Measurements from ENCODE around the gene ZBTB40. TPM values are rescaled to one million over a fixed set of nuclear protein-coding genes. Genes with fewer than 3 reads are reported as not detected.
A peak's percentile ranks its signal among the peaks of the same experiment; 100 is the strongest.

ZBTB40 gene
- total RNA-seq, 1 experiment from 2014 or later = 11.9 TPM

DNA sequence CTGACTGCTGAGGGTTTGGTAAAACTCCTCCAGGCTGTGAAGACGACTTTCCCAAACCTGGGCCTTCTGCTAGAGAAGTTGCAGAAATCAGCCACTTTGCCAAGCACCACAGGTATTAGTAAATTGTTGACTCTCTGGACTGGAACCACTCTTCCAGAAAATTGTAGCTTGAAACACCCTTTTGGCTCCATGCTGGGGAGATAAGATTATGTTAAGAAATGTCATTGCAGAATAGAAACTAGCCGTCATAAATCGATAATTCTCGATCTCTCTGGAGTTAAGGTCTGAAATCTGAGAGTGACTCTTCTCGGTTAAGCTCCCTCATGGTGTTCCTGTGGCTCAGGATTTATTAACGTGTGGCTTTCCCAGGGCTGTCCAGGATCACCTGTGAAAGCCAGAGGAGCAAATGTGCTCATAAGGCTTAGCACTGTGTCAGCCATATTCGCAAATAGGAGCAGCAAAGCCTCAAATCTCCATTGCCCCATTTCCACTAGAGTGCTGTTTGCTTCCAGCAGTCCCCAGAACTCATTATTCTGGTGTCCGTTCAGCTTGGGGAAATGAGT, 54.6 kb downstream of the ZBTB40 start:
- DNase-seq (ENCODE audit: low spot score) = no peak

DNA sequence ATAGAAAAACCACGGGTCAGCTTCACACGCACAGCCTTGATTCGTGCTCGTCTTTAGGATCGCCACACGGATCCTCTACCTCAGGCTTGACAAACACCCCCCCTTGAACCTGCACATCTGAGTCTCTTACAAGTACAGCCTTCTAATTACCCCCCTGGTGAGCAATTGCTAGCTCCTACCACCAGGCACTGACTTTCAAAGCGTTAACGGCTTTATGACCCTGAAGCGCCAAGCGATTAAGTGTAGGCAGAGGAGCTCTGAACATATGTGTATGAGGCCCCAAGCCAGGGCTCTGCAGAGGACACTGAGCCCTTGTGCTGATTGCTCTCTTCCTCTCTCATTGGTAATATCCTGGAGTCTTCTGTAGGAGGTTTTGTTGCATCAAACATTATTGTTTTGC, 55.9 kb downstream of the ZBTB40 start:
- no peak for DNase-seq (ENCODE audit: low spot score)

DNA sequence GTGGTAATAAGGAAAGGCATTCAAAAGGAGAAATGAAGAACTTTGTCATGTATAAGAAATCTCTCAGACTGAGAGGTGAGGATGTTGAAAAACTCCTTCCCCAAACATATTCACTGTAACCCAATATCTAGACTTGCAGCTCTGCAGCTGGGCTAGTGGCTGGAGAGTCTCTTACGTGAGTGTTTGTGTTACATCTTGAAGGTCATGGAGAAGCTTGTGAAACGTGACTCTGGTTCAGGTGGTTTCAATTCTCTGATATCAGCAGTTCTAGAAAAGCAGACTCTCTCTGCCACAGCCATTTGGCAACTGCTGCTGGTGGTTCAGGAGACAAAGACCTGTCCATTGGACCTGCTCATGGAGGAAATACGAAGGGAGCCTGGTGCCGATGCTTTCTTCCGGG, 56.7 kb downstream of the ZBTB40 start:
- DNase-seq (ENCODE audit: low spot score) = no peak

DNA sequence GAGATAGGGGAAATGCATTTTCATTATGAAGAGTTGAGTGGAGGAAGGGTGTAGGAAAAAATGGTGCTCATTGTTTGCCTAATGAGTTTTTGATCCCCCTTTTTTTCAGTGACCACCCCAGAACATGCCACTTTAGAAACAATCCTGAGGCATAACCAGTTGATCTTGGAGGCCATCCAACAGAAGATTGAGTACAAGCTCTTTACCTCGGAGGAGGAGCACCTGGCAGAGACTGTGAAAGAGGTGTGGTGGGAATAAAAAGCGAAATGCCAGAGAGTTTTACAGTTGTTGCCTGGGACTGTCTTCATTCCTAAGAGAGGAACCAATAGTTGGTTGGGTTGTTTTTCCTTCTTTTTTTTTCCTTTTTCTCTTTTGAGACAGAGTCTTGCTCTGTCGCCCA, 57.3 kb downstream of the ZBTB40 start:
- no peak for DNase-seq (ENCODE audit: low spot score)

DNA sequence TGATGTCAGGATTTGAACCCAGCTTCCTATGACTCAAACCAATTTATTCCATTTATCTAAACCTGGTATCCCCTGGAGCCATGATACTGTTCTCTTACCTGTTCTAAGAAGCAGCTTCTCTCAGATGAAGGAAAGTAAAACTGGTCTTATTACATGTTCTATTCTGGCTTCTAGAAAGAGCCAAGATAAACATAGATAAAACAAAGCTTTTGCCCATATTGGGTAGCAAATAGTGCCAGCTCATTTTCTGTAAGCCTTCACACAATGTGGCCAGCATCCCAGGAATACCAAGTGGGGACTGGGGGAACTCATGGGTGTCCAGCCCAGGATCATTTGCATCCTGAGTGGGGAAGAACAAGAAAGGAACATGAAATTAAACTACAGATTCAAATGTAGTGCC, 58.2 kb downstream of the ZBTB40 start:
- DNase-seq (ENCODE audit: low spot score) = no peak

DNA sequence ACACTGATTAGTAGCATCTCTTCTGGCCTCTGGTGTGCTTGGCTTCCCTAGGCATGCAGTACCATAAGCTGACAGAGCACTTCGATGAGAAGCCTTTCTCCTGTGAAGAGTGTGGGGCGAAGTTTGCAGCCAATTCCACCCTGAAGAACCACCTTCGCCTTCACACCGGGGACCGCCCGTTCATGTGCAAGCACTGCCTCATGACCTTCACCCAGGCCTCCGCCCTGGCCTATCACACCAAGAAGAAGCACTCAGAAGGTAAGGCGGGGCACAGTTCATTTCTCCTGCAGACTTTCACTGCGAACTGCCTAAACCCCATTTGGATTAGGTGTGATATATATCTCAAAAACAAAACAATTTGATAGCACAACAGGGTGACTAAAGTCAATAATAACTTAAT, 61.2 kb downstream of the ZBTB40 start:
- no peak for DNase-seq (ENCODE audit: low spot score)

DNA sequence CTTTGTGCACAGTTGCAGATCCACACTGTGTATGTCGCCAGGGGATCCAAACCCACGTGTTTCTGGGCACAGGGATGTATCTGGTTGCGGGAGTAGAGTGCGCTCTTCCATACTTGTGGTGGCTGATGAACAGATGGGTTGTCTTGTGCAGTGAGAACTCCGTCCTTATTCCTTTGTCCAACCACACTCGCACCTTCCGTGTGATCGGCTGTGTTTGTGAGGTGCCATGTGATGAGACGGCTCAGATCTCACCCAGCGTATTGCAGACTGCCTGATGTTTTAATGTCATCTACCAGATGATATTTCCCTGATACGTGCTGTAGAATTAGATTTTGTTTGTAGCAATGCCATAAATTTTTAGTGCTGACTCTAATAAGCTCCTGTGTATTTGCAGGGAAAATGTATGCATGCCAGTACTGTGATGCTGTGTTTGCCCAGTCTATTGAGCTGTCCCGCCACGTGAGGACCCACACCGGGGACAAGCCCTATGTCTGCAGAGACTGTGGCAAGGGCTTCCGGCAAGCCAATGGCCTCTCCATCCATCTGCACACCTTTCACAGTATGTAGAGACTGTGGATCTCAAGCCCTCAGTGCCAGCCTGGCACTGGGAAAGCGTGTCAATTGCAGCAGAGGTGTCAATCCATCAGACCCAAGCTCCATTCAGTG, 65.4 kb downstream of the ZBTB40 start:
- no peak for DNase-seq (ENCODE audit: low spot score)

DNA sequence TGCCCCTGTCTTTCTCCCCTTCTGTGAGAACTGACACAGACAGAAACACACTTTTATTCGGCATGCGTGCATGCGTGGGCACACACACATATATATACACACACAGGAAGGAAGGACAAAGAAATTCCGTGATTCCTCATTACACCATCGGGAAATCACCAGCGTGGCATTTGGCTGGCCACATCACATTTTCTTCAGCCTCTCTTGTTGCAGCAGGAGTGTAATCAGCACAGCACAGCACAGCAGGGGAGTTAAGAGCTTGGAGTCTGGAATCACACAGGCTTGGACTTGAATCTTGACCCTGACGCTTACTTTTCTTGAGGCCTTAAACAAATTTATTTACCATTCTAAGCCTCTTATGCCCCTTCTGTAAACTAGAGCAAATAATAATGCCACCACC, 66.3 kb downstream of the ZBTB40 start:
- DNase-seq (ENCODE audit: low spot score) = no peak

DNA sequence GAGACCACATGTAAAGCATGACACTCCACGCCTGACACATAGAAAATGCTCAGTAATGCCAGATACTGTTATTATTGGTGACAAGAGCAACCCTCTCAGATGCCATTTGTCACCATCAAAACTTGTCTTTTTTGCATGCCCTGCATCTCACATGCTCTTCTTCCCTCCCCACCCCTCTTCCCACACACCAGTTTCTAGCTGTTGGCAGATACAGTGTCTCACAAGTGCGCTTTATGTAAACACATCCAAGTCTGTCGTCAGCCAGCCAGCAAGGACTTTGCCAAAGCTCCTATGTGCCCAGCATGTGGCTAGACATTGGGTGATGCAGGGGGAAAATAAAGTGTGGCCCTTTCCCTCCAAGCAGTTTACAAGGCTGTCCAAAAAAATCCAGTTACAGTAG, 66.7 kb downstream of the ZBTB40 start:
- DNase-seq (ENCODE audit: low spot score) = no peak

DNA sequence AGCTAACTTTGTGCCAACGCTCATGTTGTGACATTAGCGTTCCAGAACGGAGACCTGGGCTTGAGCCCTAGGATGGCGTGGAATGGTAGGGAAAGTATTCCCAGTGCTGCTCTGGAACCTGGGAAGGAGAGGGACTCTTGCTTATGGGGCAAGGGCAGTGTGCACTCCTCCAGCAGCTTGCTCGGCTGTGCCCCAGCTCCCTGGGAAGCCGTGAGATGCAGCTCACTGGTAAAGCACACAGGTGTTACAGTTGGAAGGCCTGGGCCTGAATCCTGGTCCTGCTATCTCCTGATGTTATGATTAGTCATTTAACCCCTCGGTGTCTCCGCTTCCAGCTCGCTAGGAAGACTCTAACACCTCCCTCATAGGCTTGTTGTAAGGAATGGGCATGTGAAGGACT, 69.2 kb downstream of the ZBTB40 start:
- no peak for DNase-seq (ENCODE audit: low spot score)

DNA sequence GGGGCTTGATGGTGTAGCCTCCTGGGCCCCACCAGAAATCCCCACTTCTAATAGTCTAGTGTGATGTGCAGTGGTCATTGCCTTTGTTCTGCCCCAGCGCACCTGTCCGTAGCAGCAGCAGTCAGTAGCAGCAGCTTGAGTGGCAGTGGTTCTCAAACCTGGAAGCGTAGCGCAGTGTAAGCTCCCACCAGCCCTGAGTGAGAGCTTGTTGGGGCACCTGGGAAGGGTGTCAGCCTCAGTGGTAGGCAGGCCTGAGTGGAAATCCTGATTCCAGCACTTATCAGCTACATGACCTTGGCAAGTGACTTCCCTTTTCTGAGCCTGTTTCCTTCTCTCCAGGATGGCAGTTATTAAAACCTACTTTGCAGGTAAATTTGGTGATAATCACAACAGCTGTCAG, 70.0 kb downstream of the ZBTB40 start:
- no peak for DNase-seq (ENCODE audit: low spot score)

DNA sequence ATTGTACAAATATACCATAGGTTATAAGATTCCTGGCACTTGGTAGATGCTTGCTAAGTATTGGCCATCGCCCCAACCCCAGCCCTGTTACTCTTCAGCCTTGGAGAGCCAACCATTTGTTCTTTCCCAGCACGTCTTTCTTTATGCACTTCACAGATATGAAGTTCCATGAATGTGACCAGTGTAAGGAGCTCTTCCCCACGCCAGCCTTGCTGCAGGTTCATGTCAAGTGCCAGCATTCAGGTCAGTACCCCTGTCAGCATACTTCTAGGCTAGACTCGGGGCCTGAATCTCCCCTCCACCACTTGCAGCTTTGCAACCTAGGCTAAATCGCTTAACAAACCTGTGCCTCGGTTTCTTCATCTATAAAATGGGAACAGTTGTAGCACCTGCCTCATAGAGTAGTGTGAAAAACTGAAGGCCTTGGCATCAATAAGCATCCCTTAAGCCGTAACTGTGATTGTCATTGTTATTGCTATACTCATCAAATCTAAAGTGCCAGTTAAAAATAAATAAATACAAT, 70.6 kb downstream of the ZBTB40 start:
- no peak for DNase-seq (ENCODE audit: low spot score)

DNA sequence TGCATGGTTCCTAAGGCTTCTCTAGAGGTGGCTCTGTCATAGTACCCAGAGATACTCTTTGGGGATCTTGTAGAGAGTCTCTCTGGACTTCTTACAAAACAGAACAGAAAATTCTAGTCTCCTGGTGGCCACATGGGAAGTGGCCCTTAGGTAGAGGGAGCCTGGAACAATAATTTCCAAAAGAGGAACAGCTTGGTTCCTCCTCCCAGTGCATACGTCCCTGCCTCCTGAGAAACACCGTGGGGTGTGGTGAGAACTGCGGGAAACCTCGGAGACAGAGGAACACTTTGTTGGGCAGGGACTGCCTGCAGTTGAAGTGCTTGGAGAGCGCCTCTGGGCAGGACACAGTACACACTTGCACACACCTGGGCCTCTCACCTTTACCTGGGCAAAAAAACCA, 72.8 kb downstream of the ZBTB40 start:
- no peak for DNase-seq (ENCODE audit: low spot score)

DNA sequence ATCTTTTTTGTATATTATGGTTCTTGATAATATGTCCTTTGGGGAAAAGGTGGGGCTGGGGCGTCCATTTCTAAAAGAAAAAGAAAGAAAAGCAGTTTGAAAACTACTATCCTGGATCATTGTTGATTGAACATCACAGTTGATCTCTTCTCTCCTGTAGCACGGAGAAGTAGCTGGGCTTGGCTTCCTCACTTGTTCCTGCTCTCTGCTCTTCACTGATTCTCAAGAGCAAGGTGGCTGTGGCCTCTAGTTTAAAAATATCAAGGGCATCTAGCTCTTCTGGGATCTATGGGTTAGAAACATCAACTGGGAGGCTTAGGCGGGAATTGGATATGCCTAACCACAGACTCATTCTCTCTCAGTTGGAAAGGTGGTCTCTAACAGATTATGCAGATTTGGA, 73.6 kb downstream of the ZBTB40 start:
- DNase-seq (ENCODE audit: low spot score) = no peak

DNA sequence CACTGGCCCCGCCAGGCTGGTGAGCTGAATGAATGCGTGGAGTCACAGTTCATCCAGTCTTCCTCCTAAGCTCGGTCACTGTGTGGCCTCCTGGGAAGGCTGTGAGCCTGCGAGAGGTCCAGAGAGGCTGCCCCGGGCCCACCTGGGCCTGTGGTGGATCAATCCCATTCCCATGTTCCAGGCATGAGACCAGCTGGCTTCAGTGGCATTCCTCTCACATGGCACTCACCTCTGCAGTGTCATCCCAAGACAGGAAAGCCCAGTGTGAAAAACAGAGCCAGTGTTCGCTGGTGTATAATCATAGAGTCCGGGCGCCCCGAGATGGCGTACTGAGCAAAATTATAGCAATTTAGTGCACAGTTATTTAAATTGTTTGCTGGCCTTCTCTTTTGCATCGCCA, 74.0 kb downstream of the ZBTB40 start:
- no peak for DNase-seq (ENCODE audit: low spot score)

DNA sequence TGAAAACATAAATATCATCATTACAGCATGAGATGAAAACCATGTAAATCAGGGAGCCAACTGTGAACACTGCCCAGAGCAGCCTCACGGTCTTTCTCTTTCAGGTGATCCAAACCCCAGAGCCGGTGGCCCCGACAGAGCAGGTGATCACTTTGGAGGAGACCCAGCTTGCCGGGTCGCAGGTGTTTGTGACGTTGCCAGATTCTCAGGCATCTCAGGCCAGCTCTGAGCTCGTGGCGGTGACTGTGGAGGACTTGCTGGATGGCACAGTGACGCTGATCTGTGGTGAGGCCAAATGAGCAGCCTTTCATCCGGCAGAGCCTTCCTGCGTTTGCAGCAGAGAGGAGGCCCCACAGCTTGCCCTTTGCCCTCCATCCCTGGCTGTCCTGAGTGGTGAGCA, 74.4 kb downstream of the ZBTB40 start:
- DNase-seq (ENCODE audit: low spot score) = no peak

DNA sequence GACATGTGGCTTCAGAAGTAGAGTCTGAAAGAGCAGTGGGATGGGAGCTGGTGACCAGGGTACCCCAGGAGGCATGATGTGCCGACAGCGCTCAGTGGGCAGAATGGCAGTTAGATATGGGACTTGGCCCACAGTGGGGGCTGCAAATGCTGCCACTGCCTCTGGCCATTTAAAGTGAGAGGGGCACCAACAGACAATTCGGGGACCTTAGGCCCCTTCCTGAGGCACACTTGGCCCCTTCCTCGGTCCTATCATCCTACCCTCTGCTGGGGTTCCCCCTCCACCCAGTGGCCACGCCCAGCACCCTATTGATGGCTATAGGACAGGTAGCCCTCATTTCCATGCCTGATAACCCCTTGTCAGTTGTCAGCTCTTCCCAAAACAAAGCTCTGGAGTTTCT, 75.0 kb downstream of the ZBTB40 start:
- DNase-seq (ENCODE audit: low spot score) = no peak

DNA sequence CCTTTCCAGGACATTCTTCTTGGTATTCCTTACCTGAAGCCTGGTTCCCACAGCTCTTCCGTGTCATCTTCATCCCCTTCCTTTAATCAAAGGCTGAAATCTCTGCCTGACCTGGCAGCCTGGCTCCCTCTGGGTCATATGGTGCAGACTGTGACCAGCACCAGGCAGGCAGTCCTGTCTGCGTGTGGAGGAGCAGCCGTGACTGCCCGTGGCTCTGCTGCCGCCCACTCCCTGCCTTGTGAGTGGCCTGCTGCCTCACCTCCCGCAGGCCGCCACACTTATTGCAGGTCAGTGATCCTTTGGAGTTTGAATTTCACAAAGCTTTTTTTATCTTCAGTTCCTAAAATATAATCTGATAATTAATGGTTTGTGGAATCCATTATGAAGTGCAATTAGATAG, 75.5 kb downstream of the ZBTB40 start:
- no peak for DNase-seq (ENCODE audit: low spot score)

DNA sequence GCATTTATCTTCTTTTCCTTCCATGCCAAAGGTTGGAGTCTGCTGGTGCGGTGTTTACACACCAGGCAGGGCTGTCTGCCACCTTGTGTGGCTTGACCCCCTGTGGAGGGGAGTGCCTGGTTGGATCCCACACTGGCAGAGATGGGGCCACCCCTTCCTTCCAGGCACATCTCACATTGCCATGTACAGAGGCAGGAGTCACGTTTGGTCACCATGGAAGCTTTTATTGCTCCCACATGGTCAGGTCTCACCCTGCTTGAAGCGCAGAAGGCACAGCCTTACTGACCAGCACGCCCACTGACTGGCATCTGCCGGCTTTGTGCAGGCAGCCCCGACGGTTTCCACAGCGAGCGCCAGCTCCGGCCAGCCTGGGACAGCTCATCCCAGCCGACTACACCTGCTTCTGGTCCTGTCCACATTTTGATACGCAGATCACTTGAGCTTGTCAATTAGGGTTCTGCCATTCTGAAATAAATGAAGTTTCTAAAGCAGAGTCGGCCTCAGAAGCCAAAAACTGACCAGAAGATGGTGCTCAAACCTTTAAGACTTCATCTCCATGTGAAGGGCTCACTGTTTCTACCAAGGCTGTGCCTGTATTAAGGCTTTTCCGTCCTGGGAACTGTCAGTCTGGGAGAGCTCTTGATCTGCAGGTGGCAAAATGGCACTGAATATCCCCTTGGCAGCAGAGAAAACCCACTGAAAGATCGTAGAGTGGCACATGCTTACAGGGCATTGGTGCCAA, 76.1 kb downstream of the ZBTB40 start:
- peak; percentile 11 for DNase-seq (ENCODE audit: low spot score)

DNA sequence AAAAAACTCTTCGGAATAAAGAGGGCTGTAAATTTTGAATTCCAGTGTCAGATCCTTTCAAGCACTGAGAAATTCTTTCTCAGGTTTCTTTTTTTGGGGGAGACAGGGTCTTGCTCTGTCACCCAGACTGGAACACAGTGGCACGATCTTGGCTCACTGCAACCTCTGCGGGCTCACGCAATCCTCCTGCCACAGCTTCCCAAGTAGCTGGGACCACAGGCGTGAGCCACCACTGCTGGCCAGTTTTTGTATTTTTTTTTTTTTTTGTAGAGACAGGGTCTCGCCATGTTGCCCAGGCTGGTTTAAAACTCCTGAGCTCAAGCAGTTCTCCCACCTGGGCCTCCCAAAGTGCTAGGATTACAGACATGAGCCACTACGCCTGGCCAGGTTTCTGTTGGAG, 76.8 kb downstream of the ZBTB40 start:
- DNase-seq (ENCODE audit: low spot score) = no peak

DNA sequence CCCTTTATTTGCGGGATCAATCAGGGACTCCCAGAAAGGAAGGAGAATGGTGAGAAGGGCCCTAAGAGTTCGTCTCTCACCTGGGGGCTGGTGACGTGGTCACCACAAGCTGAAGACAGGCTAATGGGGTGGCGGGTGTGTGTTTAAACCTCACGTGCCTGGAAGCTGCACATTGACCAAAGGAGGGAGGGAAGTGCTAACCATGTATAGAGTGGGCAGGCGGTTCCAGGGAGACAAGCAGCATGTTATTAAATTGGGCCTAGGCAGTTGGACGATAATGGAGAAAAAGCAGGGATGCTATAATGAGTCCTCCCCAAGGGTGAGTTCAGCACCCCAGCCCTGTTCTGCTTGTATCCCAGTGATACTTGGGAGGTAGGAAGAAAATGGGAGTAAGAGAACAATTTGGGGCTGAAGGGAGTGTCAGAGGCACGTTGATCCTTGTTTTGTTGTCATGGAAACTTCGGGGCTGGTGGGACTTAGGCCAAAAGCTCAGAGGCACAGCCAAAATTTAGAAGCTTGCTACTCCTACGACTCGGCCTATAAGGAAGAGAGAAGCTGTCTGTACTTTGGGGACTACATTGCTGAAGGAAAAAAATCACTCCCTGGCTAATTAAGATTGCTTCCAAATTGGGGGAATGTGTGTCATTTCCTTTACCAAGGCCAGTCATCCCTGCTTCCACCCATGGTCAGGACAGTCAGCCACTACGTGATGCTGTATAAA, 78.4 kb downstream of the ZBTB40 start:
- DNase-seq (ENCODE audit: low spot score) = no peak

DNA sequence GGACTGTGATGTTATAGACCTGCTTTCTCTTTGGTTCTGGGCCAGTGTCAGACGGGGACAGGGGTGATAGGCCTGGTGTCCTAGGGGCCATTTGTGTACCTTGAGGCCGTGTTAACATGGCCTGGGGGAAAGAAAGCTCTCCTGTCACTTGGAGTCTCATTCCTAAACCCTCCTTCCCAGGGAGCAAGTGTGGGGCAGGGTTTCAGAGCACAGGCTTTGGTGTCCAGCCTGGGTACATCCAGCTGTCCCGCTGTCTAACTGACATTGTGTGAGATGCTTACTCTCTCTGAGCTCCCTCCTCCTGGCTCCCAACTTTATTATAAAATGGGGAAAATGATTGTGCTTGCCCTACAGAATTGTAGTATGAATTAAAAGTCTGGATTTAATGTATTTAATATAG, 79.1 kb downstream of the ZBTB40 start:
- no peak for DNase-seq (ENCODE audit: low spot score)
